Thymus (tissue), 11 donors: ENCODE results near the gene OAS3. TPM values are rescaled to one million over a fixed set of nuclear protein-coding genes. Genes with fewer than 3 reads are reported as not detected.
A peak's percentile ranks its signal among the peaks of the same experiment; 100 is the strongest.
"Not testable (repeated sequence)": the region's sequence is repeated elsewhere in the genome, so short reads cannot be mapped to it uniquely, and the experiment has no call there.

Experiments used
- DNase-seq, 9 donors: peaks; one replicate each; pipeline ENCODE4 v3.0.0-alpha.2; 2013; ENCODE audit warnings: low spot score in 9 of 9, low read depth in 6 of 9, missing footprints in 1 of 9
- H3K27ac ChIP-seq, 2 donors: one replicate each; pipeline ENCODE4 v1.5.1; 2013; ENCODE audit warnings: control low read depth in 1 of 2, low read depth in 1 of 2, low read length in 1 of 2, mild to moderate bottlenecking in 1 of 2, moderate library complexity in 1 of 2
- H3K27me3 ChIP-seq, 2 donors: one replicate each; pipeline ENCODE4 v1.5.1; 2013; ENCODE audit warnings: low read length in 1 of 2; ENCODE audit not compliant: control insufficient read depth in 2 of 2, insufficient read depth in 1 of 2
- H3K36me3 ChIP-seq, 2 donors: one replicate each; pipeline ENCODE4 v1.5.1; 2013; ENCODE audit warnings: low read length in 1 of 2, mild to moderate bottlenecking in 1 of 2, moderate library complexity in 1 of 2; ENCODE audit not compliant: control insufficient read depth in 2 of 2, insufficient read depth in 2 of 2
- H3K4me1 ChIP-seq, 2 donors: one replicate each; pipeline ENCODE4 v1.5.1; 2013; ENCODE audit warnings: low read length in 2 of 2; ENCODE audit not compliant: control insufficient read depth in 2 of 2, insufficient read depth in 2 of 2
- H3K4me3 ChIP-seq, 2 donors: one replicate each; pipeline ENCODE4 v1.5.1; 2013; ENCODE audit warnings: low read length in 2 of 2, control low read depth in 1 of 2, mild to moderate bottlenecking in 1 of 2
- H3K9me3 ChIP-seq, 2 donors: one replicate each; pipeline ENCODE4 v1.5.1; 2013; ENCODE audit warnings: low read length in 1 of 2, mild to moderate bottlenecking in 1 of 2; ENCODE audit not compliant: control insufficient read depth in 2 of 2, insufficient read depth in 1 of 2
- WGBS: extraction: QIAGEN DNeasy Blood & Tissue Kit; methylation state at CpG from one replicate; pipeline ENCODE4 v1.1.7; 2013; 5-methylcytosine and 5-hydroxymethylcytosine counted together
- polyA plus RNA-seq: library from polyadenylated mRNA; stranded (reverse); fragments of 200-250 nt; gene quantifications from one replicate; pipeline ENCODE4 v1.2.3, GENCODE V29; 2013
- total RNA-seq: library from RNA; stranded (reverse); fragments of 120-200 nt; gene quantifications from one replicate; pipeline ENCODE4 v1.2.4, GENCODE V29; 2013
- donor health status: healthy.

The OAS3 gene
- total and polyA plus RNA-seq, 2 donors, result 10.2 to 12.7 TPM

DNA sequence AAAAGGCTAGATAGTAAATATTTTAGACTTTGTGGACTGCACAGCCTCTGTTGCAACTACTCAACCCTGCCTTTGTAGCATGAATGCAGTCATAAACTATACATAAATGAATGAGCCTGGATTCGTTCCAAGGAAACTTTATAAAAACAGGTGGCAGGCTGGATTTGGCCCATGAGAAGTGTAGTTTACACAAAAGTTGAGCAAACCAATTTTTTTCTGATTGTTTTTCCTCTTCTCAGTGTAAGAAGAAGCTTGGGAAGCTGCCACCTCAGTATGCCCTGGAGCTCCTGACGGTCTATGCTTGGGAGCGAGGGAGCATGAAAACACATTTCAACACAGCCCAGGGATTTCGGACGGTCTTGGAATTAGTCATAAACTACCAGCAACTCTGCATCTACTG lies 22.0 kb upstream of the OAS3 start:
- Histone ChIP-seq H3K9me3 (peaks cover 0 to 4% of the 10 kb centered on the region in 2 donors), H3K4me1 (no peaks in the 10 kb centered on the region), H3K27me3 (no peaks in the 10 kb centered on the region), H3K4me3 (no peak overlapping the region), H3K27ac (no peak overlapping the region), H3K36me3 (peaks cover 0 to 29% of the 10 kb centered on the region in 2 donors)
- DNase-seq, result no peak
- 95% methylated on average over 5 of the region's 5 CpGs for WGBS

DNA sequence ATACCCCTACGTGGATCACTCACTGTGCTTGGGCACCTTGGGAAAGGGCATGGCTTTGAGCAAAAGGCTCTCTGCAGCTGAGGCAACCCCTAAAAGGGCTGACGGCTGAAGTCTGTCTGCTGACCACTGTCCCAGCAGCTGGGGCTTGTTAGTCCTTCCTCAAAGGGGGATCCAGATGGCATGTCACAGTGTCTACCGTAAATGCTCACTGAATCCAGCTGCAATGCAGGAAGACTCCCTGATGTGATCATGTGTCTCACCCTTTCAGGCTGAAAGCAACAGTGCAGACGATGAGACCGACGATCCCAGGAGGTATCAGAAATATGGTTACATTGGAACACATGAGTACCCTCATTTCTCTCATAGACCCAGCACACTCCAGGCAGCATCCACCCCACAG lies 19.2 kb upstream of the OAS3 start:
- no peaks in the 10 kb centered on the region for H3K9me3 ChIP-seq
- WGBS, result 95% methylated on average over 6 of the region's 6 CpGs
- H3K27ac ChIP-seq, result no peak overlapping the region
- no peak for DNase-seq
- H3K36me3 ChIP-seq, result peaks cover 0 to 26% of the 10 kb centered on the region in 2 donors
- H3K4me1 ChIP-seq, result no peaks in the 10 kb centered on the region
- no peak overlapping the region for H3K4me3 ChIP-seq
- H3K27me3 ChIP-seq, result no peaks in the 10 kb centered on the region

DNA sequence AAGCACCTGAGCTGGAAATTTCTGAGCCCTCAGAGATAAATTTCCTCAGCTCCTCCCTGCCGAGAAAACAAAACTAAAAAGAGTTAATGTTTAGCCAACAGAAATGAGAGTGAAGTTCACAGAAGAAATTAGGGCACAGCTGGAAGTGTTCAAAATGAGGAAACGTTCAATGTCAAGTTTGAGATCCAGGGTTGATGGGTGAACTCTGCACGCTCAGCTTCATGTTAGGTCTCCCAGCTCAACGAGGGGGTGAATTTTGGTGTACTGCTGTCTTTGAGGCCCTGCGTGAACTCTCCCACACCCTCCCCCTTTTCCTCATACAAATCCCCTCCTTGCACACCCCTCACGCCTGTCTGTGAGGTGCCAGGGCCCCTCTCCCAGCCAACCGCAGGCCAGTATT lies 13.3 kb upstream of the OAS3 start:
- Histone ChIP-seq H3K36me3 (no peaks in the 10 kb centered on the region), H3K27me3 (no peaks in the 10 kb centered on the region), H3K27ac (peak overlapping the region in 1 of 2 donors; percentile 21), H3K4me1 (peaks cover 7% of the 10 kb centered on the region in 2 donors), H3K4me3 (no peak overlapping the region), H3K9me3 (no peaks in the 10 kb centered on the region)
- peak in 1 of 9 donors; percentile 24 for DNase-seq
- WGBS, result 17% methylated on average over 7 of the region's 7 CpGs

DNA sequence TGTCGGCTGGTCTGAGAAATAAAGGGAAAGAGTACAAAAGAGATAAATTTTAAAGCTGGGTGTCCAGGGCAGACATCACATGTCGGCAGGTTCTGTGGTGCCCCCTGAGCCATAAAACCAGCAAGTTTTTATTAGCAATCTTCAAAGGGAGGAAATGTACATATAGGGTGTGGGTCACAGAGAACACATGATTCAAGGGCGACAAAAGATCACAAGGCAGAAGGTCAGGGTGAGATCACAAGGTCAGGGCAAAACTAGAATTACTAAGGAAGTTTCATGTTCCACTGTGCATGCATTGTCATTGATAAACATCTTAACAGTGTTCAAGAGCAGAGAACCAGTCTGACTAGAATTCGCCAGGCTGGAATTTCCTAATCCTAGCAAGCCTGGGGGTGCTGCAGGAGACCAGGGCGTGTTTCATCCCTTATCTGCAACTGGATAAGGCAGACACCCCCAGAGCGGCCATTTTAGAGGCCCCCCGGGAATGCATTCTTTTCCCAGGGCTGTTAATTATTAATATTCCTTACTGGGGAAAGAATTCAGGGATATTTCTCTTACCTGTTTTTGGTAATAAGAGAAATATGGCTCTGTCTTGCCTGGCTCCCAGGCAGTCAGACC lies 11.7 kb upstream of the OAS3 start:
- H3K27me3 ChIP-seq, H3K4me1 ChIP-seq, H3K9me3 ChIP-seq, H3K4me3 ChIP-seq, H3K36me3 ChIP-seq, H3K27ac ChIP-seq, DNase-seq: not testable (repeated sequence)
- WGBS, result 82% methylated on average over 7 of the region's 7 CpGs

DNA sequence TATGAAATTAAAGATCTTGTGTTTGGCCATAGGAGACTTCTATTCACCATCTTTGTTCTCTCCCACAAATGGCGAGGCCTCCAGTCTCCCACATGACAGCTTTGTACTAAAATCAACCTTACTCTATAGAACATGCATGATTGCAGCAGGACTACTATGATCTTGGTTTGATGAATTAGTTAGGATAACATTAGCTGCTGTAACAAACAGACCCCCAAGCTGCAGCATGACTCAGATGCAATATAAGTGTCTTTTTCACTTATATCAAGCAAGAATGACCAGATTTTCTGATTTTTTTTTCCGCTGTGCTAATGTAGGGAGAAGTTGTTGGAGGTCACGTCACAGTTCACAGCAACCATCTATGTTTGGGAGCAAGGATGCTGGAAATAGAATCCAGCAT lies 10.8 kb upstream of the OAS3 start:
- no peak overlapping the region for H3K4me3 ChIP-seq
- 66% methylated on average over 3 of the region's 3 CpGs for WGBS

DNA sequence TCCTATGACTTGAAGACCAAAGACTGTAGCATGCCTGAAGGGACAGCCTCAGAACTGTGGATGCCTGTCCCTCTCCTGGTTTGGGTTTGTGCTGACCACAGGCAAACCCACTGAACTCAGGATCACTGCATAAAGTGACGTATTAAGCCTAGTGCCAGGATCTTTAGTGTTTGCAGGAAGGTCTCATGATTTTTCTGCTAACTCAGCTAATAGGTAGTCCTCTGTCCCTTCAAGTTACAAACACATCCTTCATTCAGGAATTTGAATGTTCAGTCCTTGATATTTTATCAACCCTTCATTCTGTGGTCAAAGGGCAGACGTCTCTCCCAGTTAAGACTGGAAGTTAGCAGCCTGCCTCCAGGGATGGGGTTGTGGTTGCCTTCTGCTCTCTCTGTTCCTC lies 10.3 kb upstream of the OAS3 start:
- H3K4me1 ChIP-seq, result peaks cover 7% of the 10 kb centered on the region in 2 donors
- 47% methylated on average over 2 of the region's 2 CpGs for WGBS
- no peak overlapping the region for H3K4me3 ChIP-seq
- no peaks in the 10 kb centered on the region for H3K36me3 ChIP-seq
- H3K9me3 ChIP-seq, result no peaks in the 10 kb centered on the region
- no peak overlapping the region for H3K27ac ChIP-seq
- no peak for DNase-seq
- no peaks in the 10 kb centered on the region for H3K27me3 ChIP-seq

More for the DNA sequence above, 10.8 kb upstream of the OAS3 start:
- Histone ChIP-seq H3K27me3 (no peaks in the 10 kb centered on the region), H3K27ac (no peak overlapping the region), H3K36me3 (no peaks in the 10 kb centered on the region), H3K4me1 (peaks cover 7% of the 10 kb centered on the region in 2 donors), H3K9me3 (no peaks in the 10 kb centered on the region)
- no peak for DNase-seq

DNA sequence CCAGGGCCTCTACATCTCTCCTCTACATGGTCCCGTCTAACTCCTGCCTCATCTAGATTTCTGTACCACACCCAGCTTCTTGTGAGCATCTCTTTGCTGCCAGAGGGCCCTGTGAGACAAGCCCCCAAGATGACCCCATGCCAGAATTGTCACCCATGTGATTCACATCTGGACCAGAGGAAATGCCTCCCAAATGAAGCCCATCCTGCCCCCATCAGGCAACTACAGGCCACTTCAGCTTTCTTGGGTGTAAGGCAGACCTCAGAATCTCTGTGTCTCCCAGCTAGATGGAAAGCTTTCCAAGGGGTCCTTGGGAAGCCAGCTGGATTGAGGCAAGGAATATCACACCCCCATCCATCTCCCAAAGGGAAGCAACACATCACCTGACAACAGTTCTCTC lies 9.3 kb upstream of the OAS3 start:
- no peak overlapping the region for H3K4me3 ChIP-seq

DNA sequence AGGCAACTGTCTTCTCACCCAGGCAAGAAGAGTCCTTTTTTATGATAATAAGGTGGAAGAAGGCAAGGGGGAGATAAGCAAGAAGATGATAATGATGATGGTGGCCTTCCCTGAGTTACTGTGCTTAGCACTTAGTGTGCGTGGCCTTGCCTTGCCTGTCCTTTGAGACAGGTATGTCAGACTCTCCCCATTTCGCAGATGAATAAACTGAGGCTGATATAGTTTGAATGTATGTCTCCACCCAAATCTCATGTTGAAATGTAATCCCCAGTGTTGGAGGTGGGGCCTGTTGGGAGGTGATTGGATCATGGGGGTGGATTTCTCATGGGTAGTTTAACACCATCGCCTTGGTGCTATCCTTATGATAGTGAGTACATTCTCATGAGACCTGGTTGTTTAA lies 8.6 kb upstream of the OAS3 start:
- Histone ChIP-seq H3K4me3 (no peak overlapping the region), H3K27ac (no peak overlapping the region), H3K4me1 (peaks cover 6 to 7% of the 10 kb centered on the region in 2 donors), H3K36me3 (no peaks in the 10 kb centered on the region), H3K27me3 (no peaks in the 10 kb centered on the region), H3K9me3 (no peaks in the 10 kb centered on the region)
- 96% methylated on average over 3 of the region's 3 CpGs for WGBS
- DNase-seq, result no peak

More for the DNA sequence above, 9.3 kb upstream of the OAS3 start:
- Histone ChIP-seq H3K27me3 (no peaks in the 10 kb centered on the region), H3K9me3 (no peaks in the 10 kb centered on the region), H3K27ac (no peak overlapping the region), H3K36me3 (no peaks in the 10 kb centered on the region), H3K4me1 (peaks cover 7% of the 10 kb centered on the region in 2 donors)
- DNase-seq, result no peak
- 100% methylated on average over 1 of the region's 1 CpG for WGBS

DNA sequence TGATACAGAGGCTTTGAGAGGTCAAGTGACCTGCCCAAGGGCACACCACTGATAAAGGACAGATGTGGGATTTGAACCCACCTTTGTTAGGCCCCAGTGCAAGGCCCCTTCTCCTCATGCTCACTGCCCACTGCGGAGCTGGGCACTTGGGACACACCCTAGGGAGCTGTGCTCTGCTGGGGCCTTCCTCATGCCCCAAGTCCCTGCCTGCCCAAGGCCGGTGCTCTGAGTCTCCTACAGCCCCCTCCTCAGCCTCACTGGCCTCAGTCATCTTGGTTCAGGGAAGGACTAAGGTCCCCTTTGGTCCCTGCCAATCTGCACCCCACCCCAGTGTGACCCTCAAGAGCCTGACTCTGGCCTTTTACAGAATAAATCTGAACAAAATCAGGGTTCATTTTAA lies 7.9 kb upstream of the OAS3 start:
- Histone ChIP-seq H3K27me3 (no peaks in the 10 kb centered on the region), H3K36me3 (no peaks in the 10 kb centered on the region)

More for the DNA sequence above, 7.9 kb upstream of the OAS3 start:
- H3K9me3 ChIP-seq, result no peaks in the 10 kb centered on the region
- 94% methylated on average over 2 of the region's 2 CpGs for WGBS
- H3K4me1 ChIP-seq, result peaks cover under 1 to 1% of the 10 kb centered on the region in 2 donors
- H3K27ac ChIP-seq, result no peak overlapping the region
- H3K4me3 ChIP-seq, result no peak overlapping the region
- no peak for DNase-seq
